Kidney (tissue), 14 donors: ENCODE data around the gene IL1R1. TPM values are rescaled to one million over a fixed set of nuclear protein-coding genes. Genes with fewer than 3 reads are reported as not detected.
A peak's percentile ranks its signal among the peaks of the same experiment; 100 is the strongest.

Experiments used
- DNase-seq, 5 donors: peaks; one replicate each; pipeline ENCODE4 v3.0.0-alpha.2; 2013 to 2020
- FAIRE-seq: peaks from 2 replicates; lab custom pipeline; 2012; peaks lifted over from hg19 to GRCh38; lab: Jason Lieb, UNC
- H3K27ac ChIP-seq, 2 donors: one replicate each; pipeline ENCODE4 v1.7.0; 2013; ENCODE audit warnings: low read depth in 2 of 2, low read length in 2 of 2, inconsistent platforms in 1 of 2
- H3K27me3 ChIP-seq: one replicate; pipeline ENCODE4 v1.7.1; 2013; ENCODE audit warnings: low read length, inconsistent platforms; ENCODE audit not compliant: control insufficient read depth, insufficient read depth
- H3K36me3 ChIP-seq, 3 donors: one replicate each; pipeline versions ENCODE4 v1.7.0 to v1.7.1; 2013; ENCODE audit warnings: low read length in 3 of 3, control low read depth in 1 of 3, inconsistent platforms in 1 of 3; ENCODE audit not compliant: insufficient read depth in 3 of 3, control insufficient read depth in 2 of 3
- H3K4me1 ChIP-seq, 3 donors: one replicate each; pipeline versions ENCODE4 v1.7.0 to v1.7.1; 2013; ENCODE audit warnings: low read length in 3 of 3, inconsistent platforms in 1 of 3, low read depth in 1 of 3; ENCODE audit not compliant: control insufficient read depth in 2 of 3, insufficient read depth in 2 of 3
- H3K4me3 ChIP-seq, 3 donors: one replicate each; pipeline versions ENCODE4 v1.7.0 to v1.8.1; 2013; ENCODE audit warnings: low read length in 3 of 3, control low read depth in 1 of 3, inconsistent platforms in 1 of 3
- H3K9ac ChIP-seq, 3 donors: one replicate each; pipeline versions ENCODE4 v1.7.0 to v1.7.1; 2013; ENCODE audit warnings: low read length in 3 of 3, control low read depth in 1 of 3, inconsistent platforms in 1 of 3
- H3K9me3 ChIP-seq, 3 donors: one replicate each; pipeline versions ENCODE4 v1.7.0 to v1.7.1; 2013; ENCODE audit warnings: low read length in 3 of 3, control low read depth in 1 of 3, inconsistent platforms in 1 of 3; ENCODE audit not compliant: control insufficient read depth in 2 of 3, insufficient read depth in 1 of 3
- intact Hi-C: fragments of 100-400 bp; cut with DNase I; formaldehyde crosslinking; loops from one replicate; pipeline ENCODE4 v1.11.1; 2022
- polyA plus RNA-seq: library from polyadenylated mRNA; stranded (reverse); fragments of 350-450 nt; fragmentation: Illumina TruSeq; extraction: RNeasy Lipid Tissue Mini Kit (QIAGEN cat#74804); gene quantifications from one replicate; pipeline ENCODE4 v1.2.3, GENCODE V29; 2014; ENCODE audit warnings: low read depth, low replicate concordance; ENCODE audit not compliant: insufficient read depth
- total RNA-seq: library from RNA; stranded (reverse); fragmentation: NEBNext Ultra II Directional; extraction: Animal tissue kit (Norgen Biotek cat#: 25700); gene quantifications from one replicate; pipeline ENCODE4 v1.2.1, GENCODE V29; 2021
- TF ChIP-seq, protein P1 (sequence below): IDR thresholded peaks from 3 replicates; pipeline ENCODE4 v1.5.1; 2012; ENCODE audit warnings: mild to moderate bottlenecking, moderate library complexity, borderline replicate concordance; ENCODE audit not compliant: insufficient read depth; ENCODE audit errors: extremely low read depth
- donor health status: control.
- donor health status: control.
- donor health status: control.
- donor health status: control.
- donor health status: control.
- donor health status: DM: yes; HTN: yes; CAD: no.
- donor health status: Normal renal cell carcinoma (clear cell type).

Gene IL1R1
- total and polyA plus RNA-seq, 2 donors from 2014 or later, result 24.6 to 95.9 TPM

DNA sequence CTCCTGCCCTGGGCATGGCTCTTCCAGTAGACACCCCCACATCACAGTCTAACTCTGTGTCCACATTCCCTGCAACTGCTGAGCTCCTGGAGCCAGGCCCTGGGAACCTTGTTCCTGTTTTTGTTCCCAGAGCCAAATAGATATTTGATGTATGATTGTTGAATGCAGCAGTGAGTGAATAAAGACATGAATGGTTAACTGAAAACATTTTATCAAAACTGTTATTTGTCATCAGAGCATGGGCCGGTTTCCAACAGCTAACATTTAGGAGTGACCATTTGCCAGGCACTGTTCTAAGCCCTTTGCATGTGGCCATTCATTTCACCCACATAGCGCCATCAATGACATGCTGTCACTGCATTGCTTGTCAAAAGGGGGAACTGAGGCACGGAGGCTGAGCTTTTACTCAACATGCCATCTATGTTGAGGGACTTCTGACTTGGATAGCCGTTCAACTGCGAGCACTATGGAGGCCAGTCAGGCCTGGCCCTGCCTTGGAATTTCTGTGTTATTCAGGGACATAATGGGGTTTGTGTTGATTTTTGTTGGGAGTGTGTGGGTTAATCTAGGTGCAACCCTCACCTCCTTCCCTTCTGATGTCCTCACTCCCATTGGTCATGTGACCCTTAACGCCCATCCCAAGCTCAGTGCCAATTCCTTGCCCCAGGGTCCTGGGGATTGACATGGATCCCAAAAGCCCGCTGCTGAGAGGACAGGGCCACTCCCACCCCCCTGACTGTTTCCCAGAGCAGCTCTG is 12.6 kb downstream of the IL1R1 start:
- H3K27me3 ChIP-seq, result no peaks in the 10 kb centered on the region
- no peaks in the 10 kb centered on the region for H3K9me3 ChIP-seq
- intact Hi-C loops, result loop anchor here (10.0 kb wide), 1 partner anchor 130 kb away; no protein-coding TSS in a partner anchor
- peak in 1 of 5 donors; percentile 69 for DNase-seq
- peak overlapping the region in 1 of 3 donors; percentile 14 for H3K9ac ChIP-seq
- H3K36me3 ChIP-seq, result peaks cover 0 to 14% (median 5%) of the 10 kb centered on the region in 3 donors
- H3K27ac ChIP-seq, result peak overlapping the region; percentile 47 to 92
- no peak overlapping the region for H3K4me3 ChIP-seq
- H3K4me1 ChIP-seq, result peaks cover 0 to 20% (median 19%) of the 10 kb centered on the region in 3 donors
- no peak for FAIRE-seq
- TF ChIP-seq, protein P1, sequence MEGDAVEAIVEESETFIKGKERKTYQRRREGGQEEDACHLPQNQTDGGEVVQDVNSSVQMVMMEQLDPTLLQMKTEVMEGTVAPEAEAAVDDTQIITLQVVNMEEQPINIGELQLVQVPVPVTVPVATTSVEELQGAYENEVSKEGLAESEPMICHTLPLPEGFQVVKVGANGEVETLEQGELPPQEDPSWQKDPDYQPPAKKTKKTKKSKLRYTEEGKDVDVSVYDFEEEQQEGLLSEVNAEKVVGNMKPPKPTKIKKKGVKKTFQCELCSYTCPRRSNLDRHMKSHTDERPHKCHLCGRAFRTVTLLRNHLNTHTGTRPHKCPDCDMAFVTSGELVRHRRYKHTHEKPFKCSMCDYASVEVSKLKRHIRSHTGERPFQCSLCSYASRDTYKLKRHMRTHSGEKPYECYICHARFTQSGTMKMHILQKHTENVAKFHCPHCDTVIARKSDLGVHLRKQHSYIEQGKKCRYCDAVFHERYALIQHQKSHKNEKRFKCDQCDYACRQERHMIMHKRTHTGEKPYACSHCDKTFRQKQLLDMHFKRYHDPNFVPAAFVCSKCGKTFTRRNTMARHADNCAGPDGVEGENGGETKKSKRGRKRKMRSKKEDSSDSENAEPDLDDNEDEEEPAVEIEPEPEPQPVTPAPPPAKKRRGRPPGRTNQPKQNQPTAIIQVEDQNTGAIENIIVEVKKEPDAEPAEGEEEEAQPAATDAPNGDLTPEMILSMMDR, result no peak

DNA sequence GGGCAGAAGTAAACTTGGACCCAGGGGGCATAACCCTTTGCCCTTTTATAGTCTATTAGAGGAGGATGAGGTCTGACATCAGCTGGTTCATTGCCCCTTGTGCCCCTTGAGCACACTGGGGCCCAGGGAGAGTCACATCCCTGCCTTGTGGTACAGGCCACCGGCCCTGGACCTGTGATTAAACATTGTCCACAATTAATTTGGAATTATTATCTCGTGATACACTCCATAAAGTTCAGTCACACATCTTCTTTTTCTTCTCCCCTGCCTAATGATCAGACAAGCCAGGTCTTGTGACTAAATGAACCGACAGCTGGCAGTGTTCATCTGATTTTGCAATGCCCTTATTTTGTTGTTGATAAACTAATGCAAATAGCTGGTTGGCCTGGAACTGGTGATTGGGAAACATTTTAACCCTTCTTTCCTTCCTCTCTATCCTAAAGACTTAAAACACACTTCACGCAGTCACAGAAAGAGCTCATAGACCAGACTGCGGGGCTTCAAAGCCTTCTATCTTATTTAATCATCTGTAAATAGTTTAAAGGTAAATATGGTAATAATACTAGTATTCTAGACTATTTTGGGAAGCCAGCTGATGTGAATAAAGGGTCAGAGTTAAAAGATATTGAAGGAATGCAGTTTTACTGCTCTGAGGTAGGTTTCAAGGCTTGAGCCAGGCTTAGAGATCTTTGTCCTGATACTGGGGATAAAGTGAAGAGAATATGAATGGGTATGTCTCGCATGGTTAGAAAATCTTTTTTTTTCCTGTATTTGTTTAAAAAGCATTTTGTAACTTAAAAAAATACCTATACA is 13.4 kb downstream of the IL1R1 start:
- H3K9me3 ChIP-seq, result no peaks in the 10 kb centered on the region
- no peak overlapping the region for H3K4me3 ChIP-seq
- intact Hi-C loops, result loop anchor here (10.0 kb wide), 1 partner anchor 131 kb away; no protein-coding TSS in a partner anchor
- peak overlapping the region in 1 of 3 donors; percentile 14 for H3K9ac ChIP-seq
- peaks cover 0 to 14% (median 5%) of the 10 kb centered on the region in 3 donors for H3K36me3 ChIP-seq
- no peak for FAIRE-seq
- peaks cover 0 to 18% (median 15%) of the 10 kb centered on the region in 3 donors for H3K4me1 ChIP-seq
- TF ChIP-seq, protein P1, result no peak
- DNase-seq, result peak in 3 of 5 donors; percentile 14 to 79 (median 23)
- H3K27ac ChIP-seq, result peak overlapping the region; percentile 47 to 92
- no peaks in the 10 kb centered on the region for H3K27me3 ChIP-seq

DNA sequence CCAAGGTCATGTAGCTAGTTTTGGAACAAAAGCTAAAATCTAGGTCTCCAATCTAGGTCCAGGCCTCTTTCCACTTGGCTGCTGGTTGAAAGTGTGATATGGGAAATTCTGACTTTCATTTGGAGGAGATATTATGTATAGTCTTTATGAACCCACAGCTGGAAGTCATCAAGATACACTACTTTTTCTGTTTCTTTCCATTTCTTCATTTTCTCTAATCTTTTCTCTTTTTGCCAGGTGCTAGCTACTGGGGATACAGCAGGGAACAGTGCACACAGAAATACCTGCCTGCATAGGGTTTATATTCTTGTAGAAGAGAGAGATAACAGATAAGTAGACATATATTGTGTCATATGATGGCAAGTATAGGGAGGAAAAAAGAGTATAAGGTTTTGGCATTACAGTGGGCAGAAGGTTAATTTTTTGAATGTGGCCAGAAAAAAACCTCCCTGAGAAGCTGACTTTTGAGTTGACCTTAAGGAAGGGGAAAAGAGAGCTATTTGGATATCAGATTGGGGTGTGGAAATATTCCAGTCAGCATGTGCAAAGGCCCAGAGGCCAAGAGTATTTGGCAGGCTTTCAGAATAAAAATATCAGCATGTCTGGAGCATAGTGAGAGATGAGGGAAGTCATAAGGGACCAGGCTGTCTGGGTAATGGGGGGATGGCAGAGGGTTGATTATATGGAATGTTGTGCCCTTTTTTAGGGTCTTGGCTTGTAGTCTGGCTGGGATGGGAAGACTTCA is 15.6 kb downstream of the IL1R1 start:
- H3K4me1 ChIP-seq, result peaks cover 0 to 18% (median 15%) of the 10 kb centered on the region in 3 donors

More for the DNA sequence above, 15.6 kb downstream of the IL1R1 start:
- H3K4me3 ChIP-seq, result no peak overlapping the region
- H3K9me3 ChIP-seq, result no peaks in the 10 kb centered on the region
- peaks cover 0 to 14% (median 5%) of the 10 kb centered on the region in 3 donors for H3K36me3 ChIP-seq
- no peak for DNase-seq
- H3K27me3 ChIP-seq, result no peaks in the 10 kb centered on the region
- no peak for FAIRE-seq
- TF ChIP-seq, protein P1, result no peak
- peak overlapping the region; percentile 9 to 39 for H3K27ac ChIP-seq
- intact Hi-C loops, result loop anchor here (10.0 kb wide), 1 partner anchor 133 kb away; no protein-coding TSS in a partner anchor
- H3K9ac ChIP-seq, result no peak overlapping the region
